ENCODE measurements around the gene CENPK. TPM values are rescaled to one million over a fixed set of nuclear protein-coding genes. Genes with fewer than 3 reads are reported as not detected.

CENPK gene, protein sequence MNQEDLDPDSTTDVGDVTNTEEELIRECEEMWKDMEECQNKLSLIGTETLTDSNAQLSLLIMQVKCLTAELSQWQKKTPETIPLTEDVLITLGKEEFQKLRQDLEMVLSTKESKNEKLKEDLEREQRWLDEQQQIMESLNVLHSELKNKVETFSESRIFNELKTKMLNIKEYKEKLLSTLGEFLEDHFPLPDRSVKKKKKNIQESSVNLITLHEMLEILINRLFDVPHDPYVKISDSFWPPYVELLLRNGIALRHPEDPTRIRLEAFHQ
- 16.1 and 22.7 TPM in 2 replicates for total RNA-seq

DNA sequence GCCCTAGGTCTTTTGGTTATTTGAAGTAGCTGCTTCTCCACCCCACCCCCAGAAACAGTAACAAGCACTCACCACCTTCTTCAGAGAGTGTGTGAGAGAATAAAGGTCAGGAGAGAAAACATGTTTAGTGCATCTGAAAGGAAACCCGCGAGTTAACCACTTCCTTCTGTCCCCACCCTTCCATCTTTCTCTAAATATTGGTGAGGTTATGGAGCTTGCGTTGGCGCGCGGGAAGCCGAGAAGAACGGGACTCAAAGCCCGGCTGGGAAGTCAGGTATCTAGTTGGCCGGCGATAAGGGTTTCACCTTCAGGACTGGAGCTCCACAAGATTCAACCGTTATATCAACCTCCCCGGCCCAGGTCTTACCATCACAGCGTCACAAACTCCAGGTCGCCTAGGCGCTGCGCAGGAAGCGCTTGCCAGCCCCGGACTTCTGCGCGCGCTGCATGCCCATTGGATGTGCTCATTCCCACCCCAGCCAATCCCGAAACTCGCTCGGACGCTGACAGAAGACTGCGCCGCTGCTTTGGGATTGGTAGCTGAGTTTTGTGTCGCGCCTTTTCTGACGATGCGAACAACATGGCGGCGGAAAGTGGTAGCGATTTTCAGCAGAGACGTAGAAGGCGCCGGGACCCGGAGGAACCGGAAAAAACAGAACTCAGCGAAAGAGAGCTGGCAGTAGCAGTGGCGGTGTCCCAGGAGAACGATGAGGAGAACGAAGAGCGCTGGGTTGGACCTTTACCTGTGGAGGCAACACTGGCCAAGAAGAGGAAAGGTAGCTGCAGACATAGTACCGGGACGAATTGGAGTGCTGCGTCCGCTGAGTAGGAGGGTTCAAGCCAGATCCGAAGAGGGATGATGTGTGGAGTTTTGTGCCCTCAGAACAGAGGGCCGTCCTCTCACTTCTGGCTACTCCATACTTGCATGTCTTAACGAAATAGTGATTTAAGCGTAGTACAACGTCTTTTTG is at the start of gene CENPK, which contains the start of gene PPWD1:
TSS of gene CENPK (minus strand) at position 438 of the 971 bp plus-strand sequence. CDS start 8,261 bp downstream, outside the sequence.
TSS of gene PPWD1 (plus strand) at position 566 of the 971 bp plus-strand sequence. CDS start at position 581, 15 bp downstream.

DNA sequence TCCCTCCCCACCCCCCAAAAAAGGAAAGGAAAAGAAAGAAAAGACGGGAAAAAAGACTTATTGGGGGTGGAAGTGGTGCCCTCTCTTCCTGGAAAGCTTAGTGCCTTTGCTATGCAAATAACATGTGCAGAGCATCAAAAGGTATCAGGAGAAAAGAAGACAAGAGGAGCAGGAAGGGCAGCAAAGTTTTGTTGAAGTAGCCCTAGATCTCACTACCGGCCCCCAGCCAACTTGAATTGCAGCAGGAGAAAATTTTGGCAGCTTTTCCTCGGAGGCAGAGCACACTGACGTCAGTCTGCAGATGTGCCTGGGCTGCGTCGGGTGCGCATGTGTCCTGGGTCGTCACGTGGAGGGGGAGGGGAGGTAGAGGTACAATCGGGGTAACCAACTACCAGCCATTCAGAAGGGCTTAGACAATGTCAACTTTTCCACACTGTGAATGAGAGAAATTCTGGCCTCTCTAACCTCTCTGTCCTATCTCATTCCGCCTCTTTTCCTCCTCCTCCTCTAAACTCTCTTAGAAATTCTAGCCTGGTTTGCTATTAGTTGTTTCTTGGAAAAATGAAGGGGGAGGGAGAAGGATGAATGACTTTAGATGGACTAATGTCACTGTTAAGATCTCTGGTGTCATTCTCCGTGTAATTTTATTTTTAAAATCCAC is 81.2 kb downstream of the CENPK start, which contains the start of gene ADAMTS6:
TSS of gene ADAMTS6 (minus strand) at position 286 of the 661 bp plus-strand sequence. CDS start 8,247 bp downstream, outside the sequence.

Other genes with a start within 250 kb of the CENPK start
- gene ADAMTS6, start 81.2 kb downstream of the CENPK start, total RNA-seq, result 16.5 and 19.3 TPM in 2 replicates
- gene PPWD1, start 128 bp upstream of the CENPK start, total RNA-seq, result 15.1 and 20.8 TPM in 2 replicates
- gene TRIM23, start 61.2 kb upstream of the CENPK start, total RNA-seq, result 6.7 and 9.8 TPM in 2 replicates
- gene SHLD3, start 61.9 kb upstream of the CENPK start, total RNA-seq, result 1.3 and 1.7 TPM in 2 replicates
- 12.0 and 17.8 TPM in 2 replicates for gene TRAPPC13, start 61.9 kb upstream of the CENPK start, total RNA-seq
- 9.2 and 9.8 TPM in 2 replicates for gene SGTB, start 158.9 kb upstream of the CENPK start, total RNA-seq
- 25.1 and 25.9 TPM in 2 replicates for gene NLN, start 159.0 kb upstream of the CENPK start, total RNA-seq

All from bronchus fibroblast of lung (primary cell).